ENCODE measurements around the gene DYNC1I2.

DYNC1I2 gene

GRCh38 chr2:171687287-171688128 is at the start of gene DYNC1I2:
TSS of gene DYNC1I2 (plus strand) at chr2:171687469. CDS start at chr2:171690156, 2,687 bp downstream.
- DNase-seq = peak; percentile 96

GRCh38 chr2:171651667-171652415 is 35.4 kb upstream of the DYNC1I2 start:
- DNase-seq = no peak

- DNase-seq = peak; percentile 86
These were observed 34.9 kb upstream of the DYNC1I2 start for GRCh38 chr2:171652416-171652785.

GRCh38 chr2:171655586-171655985 is 31.7 kb upstream of the DYNC1I2 start:
- no peak for DNase-seq

- DNase-seq = no peak
These were observed 20.2 kb upstream of the DYNC1I2 start for GRCh38 chr2:171667041-171667440.

- no peak for DNase-seq
These were observed 19.1 kb upstream of the DYNC1I2 start for GRCh38 chr2:171668183-171668582.

- no peak for DNase-seq
These were observed 18.1 kb upstream of the DYNC1I2 start for GRCh38 chr2:171669121-171669520.

- DNase-seq = no peak
These were observed 16.6 kb upstream of the DYNC1I2 start for GRCh38 chr2:171670655-171671054.

- DNase-seq = no peak
These were observed 15.4 kb upstream of the DYNC1I2 start for GRCh38 chr2:171671867-171672266.

GRCh38 chr2:171673905-171674304 is 13.4 kb upstream of the DYNC1I2 start:
- no peak for DNase-seq

- peak; percentile 86 for DNase-seq
These were observed 11.4 kb upstream of the DYNC1I2 start for GRCh38 chr2:171675810-171676345.

GRCh38 chr2:171678619-171679018 is 8.7 kb upstream of the DYNC1I2 start:
- no peak for DNase-seq

GRCh38 chr2:171688129-171688465 is 828 bp downstream of the DYNC1I2 start:
- DNase-seq = no peak

GRCh38 chr2:171692331-171692730 is 5.1 kb downstream of the DYNC1I2 start:
- DNase-seq = no peak

- no peak for DNase-seq
These were observed 15.7 kb downstream of the DYNC1I2 start for GRCh38 chr2:171702781-171703556.

- DNase-seq = no peak
These were observed 16.5 kb downstream of the DYNC1I2 start for GRCh38 chr2:171703574-171704347.

- DNase-seq = no peak
These were observed 19.0 kb downstream of the DYNC1I2 start for GRCh38 chr2:171706152-171706803.

GRCh38 chr2:171707752-171708151 is 20.5 kb downstream of the DYNC1I2 start:
- no peak for DNase-seq

GRCh38 chr2:171709011-171709685 is 21.9 kb downstream of the DYNC1I2 start:
- no peak for DNase-seq

GRCh38 chr2:171711351-171711750 is 24.1 kb downstream of the DYNC1I2 start:
- no peak for DNase-seq

- no peak for DNase-seq
These were observed 24.8 kb downstream of the DYNC1I2 start for GRCh38 chr2:171712051-171712450.
